ENCODE data around the gene PSPN.

DNA sequence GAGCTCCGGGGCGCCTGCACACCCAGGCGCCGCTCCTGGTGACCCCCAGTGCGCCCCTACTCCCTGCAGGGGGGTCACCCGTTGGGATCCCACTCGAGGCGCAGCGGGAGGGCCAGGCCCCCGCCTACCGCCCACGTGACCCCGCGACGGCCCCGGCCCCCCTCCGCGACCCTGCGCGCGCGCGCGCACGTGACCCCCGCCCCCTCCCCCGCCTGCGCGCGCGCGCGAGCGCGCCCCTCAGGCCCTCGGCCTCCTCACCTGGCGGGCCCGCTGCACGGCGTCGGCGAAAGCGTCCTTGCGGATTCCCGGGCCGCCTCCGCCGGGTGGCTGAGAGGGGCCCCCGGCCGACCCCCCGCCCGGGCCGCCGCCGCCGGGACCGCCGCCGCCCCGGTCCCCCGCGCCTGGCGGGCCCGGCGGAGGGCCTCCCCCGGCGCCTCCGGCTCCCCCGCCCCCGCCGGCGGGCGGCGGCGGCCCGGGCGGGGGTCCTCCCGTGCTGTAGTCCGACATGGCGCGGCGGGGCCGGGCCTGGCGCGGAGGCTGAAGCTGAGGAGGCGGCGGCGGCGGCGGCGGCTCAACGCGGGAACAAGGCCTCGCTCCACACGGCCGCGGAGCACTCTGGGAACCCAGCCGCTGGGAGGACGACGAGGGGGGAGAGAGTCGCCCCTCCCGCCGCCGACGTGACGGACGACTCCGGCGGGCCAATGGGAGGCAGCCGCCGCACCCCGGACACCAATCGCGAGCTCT, 48.6 kb upstream of the PSPN start, which contains the start of gene KHSRP:
- TF ChIP-seq, protein P1, sequence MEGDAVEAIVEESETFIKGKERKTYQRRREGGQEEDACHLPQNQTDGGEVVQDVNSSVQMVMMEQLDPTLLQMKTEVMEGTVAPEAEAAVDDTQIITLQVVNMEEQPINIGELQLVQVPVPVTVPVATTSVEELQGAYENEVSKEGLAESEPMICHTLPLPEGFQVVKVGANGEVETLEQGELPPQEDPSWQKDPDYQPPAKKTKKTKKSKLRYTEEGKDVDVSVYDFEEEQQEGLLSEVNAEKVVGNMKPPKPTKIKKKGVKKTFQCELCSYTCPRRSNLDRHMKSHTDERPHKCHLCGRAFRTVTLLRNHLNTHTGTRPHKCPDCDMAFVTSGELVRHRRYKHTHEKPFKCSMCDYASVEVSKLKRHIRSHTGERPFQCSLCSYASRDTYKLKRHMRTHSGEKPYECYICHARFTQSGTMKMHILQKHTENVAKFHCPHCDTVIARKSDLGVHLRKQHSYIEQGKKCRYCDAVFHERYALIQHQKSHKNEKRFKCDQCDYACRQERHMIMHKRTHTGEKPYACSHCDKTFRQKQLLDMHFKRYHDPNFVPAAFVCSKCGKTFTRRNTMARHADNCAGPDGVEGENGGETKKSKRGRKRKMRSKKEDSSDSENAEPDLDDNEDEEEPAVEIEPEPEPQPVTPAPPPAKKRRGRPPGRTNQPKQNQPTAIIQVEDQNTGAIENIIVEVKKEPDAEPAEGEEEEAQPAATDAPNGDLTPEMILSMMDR (IDR thresholded peaks at IDR 0.05), result no peak
- TF ChIP-seq POLR2A (IDR thresholded peaks at IDR 0.05), result peak; percentile 66

All from testis (tissue), 2 donors.